Stimulated activated naive CD4-positive, alpha-beta T cell treated with Interleukin-2 at 50 U/mL for 16 hours (primary cell): ENCODE results near the gene ICA1L.

Source experiments
- DNase-seq: peaks from one replicate; lab custom pipeline; 2025; lab: John Stamatoyannopoulos, UW

ICA1L gene

GRCh38 chr2:202782940-202783558, 88.5 kb downstream of the ICA1L start:
- DNase-seq: no peak

GRCh38 chr2:202780514-202781021, 91.0 kb downstream of the ICA1L start:
- no peak for DNase-seq

- no peak for DNase-seq
Measured at GRCh38 chr2:202778217-202778616, 93.3 kb downstream of the ICA1L start.

- no peak for DNase-seq
Measured at GRCh38 chr2:202774104-202774503, 97.5 kb downstream of the ICA1L start.

GRCh38 chr2:202773301-202773973, 98.1 kb downstream of the ICA1L start:
- DNase-seq: no peak

GRCh38 chr2:202771741-202772460, 99.7 kb downstream of the ICA1L start:
- no peak for DNase-seq

- no peak for DNase-seq
Measured at GRCh38 chr2:202771336-202771735, 100.2 kb downstream of the ICA1L start.

GRCh38 chr2:202769201-202769600, 102.4 kb downstream of the ICA1L start:
- no peak for DNase-seq

GRCh38 chr2:202768273-202768672, 103.3 kb downstream of the ICA1L start:
- DNase-seq: no peak

GRCh38 chr2:202765436-202765835, 106.1 kb downstream of the ICA1L start:
- no peak for DNase-seq

- no peak for DNase-seq
Measured at GRCh38 chr2:202764991-202765390, 106.6 kb downstream of the ICA1L start.

GRCh38 chr2:202763916-202764315, 107.7 kb downstream of the ICA1L start:
- DNase-seq: no peak

- DNase-seq: no peak
Measured at GRCh38 chr2:202762556-202762955, 109.0 kb downstream of the ICA1L start.

- DNase-seq: no peak
Measured at GRCh38 chr2:202760848-202761247, 110.7 kb downstream of the ICA1L start.

GRCh38 chr2:202758604-202759003, 113.0 kb downstream of the ICA1L start:
- no peak for DNase-seq

GRCh38 chr2:202758128-202758527, 113.4 kb downstream of the ICA1L start:
- DNase-seq: no peak

GRCh38 chr2:202757339-202757738, 114.2 kb downstream of the ICA1L start:
- no peak for DNase-seq

GRCh38 chr2:202756598-202756997, 115.0 kb downstream of the ICA1L start:
- DNase-seq: no peak

- no peak for DNase-seq
Measured at GRCh38 chr2:202754936-202755335, 116.6 kb downstream of the ICA1L start.

GRCh38 chr2:202752071-202752470, 119.5 kb downstream of the ICA1L start:
- DNase-seq: no peak

GRCh38 chr2:202750763-202751427, 120.7 kb downstream of the ICA1L start:
- no peak for DNase-seq

- DNase-seq: no peak
Measured at GRCh38 chr2:202749477-202749876, 122.1 kb downstream of the ICA1L start.
